HG03342 (cell line): ENCODE measurements around the gene TCF7.

ENCODE experiments used
- ATAC-seq: cut with Tn5 transposase; IDR thresholded peaks from one replicate; pipeline ENCODE4 v1.9.1; 2021; ENCODE audit warnings: mild to moderate bottlenecking, moderate library complexity; ENCODE audit not compliant: unreplicated experiment

TCF7 gene

GRCh38 chr5:134111741-134112647 lies 2.5 kb upstream of the TCF7 start:
- ATAC-seq, result no peak

DNA sequence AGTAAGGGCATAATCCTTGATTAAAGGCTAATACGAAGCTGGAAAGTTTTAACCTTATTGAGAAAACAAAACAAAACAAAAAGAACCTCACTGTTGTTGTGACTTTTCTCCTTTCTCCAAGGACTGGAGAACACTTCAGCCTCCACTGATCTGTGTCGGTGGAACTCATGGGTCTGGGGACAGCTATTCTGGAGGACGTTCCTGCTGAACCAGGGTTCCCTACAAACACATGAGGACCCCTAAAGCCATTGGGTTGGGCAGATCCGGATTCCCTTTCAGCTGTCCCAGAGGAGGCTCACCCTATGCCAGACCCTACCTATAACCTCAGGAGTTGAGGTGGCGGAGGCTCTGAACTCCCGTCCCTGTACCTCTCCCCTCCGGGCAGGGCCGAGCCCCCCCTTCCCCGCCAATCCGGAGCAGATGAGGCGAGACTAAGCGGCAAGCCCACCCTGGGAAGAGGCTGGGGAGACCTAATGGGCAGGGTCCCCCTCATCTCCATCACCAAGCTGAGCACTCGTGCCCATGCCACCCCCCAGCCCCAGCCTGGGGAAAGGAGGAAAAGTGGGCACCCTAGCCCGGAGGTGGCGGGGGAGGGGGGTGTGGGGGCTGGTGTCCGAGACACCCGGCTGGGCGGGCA lies 1.6 kb upstream of the TCF7 start:
- ATAC-seq, result no peak

DNA sequence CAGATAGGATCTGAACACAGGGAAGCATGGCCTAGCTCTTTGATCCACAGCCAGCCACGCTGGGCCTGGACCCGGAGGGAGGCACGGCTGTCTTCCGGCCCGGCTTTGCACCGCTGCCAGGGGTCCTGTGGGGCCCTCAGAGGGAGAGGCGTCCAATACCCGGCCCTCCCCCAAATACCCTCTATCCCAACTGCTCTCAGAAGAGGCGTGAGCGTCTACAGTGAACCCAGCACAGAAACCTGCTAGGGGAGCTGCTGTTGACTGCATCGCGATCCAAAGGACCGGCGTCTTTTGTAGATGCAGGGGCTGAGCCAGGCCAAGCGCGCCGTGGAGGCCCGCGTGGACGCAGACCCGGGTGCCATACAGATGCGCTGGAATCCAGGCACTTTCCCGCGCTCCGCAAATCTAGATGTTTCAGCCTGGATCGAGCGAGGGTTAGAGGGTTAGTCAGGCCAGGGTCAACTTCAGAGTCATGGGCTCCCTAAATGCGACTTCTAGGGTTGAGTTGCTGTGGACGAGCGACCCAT lies 1.1 kb upstream of the TCF7 start:
- no peak for ATAC-seq

- ATAC-seq, result no peak
These were observed 665 bp downstream of the TCF7 start for GRCh38 chr5:134114886-134115805.

DNA sequence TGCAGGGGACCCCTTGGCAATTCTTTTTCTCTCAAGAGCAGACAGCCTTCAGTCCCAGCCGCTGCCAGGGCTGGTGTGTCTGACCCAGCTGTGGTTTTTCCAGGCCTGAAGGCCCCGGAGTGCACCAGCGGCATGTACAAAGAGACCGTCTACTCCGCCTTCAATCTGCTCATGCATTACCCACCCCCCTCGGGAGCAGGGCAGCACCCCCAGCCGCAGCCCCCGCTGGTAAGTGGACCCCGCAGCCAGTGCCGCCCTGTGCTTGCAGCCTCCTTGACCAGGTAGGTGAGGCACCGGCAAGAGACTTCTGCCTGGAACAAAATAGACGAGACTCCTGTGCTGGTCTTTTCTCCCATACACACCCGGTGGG lies 1.3 kb downstream of the TCF7 start:
- no peak for ATAC-seq

DNA sequence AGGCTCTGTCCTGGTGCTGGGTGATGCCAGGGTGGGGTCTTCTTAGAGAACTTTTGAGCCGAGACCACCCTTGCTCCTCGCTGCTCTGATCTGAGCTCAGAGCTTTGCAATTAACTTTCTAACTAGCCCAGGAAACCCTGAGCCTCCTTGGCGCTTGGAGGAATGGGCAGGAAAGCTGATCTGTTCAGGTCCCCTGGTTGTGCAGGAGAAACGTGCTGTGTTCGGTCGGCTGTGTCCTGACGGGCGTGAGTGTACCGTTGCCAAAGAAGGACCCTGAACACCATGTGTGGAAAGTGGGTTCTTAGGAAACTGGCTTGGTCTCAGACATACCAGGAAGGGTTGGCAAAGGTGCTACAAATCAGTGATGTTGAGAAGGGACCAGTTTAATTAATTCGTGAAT lies 1.8 kb downstream of the TCF7 start:
- no peak for ATAC-seq

DNA sequence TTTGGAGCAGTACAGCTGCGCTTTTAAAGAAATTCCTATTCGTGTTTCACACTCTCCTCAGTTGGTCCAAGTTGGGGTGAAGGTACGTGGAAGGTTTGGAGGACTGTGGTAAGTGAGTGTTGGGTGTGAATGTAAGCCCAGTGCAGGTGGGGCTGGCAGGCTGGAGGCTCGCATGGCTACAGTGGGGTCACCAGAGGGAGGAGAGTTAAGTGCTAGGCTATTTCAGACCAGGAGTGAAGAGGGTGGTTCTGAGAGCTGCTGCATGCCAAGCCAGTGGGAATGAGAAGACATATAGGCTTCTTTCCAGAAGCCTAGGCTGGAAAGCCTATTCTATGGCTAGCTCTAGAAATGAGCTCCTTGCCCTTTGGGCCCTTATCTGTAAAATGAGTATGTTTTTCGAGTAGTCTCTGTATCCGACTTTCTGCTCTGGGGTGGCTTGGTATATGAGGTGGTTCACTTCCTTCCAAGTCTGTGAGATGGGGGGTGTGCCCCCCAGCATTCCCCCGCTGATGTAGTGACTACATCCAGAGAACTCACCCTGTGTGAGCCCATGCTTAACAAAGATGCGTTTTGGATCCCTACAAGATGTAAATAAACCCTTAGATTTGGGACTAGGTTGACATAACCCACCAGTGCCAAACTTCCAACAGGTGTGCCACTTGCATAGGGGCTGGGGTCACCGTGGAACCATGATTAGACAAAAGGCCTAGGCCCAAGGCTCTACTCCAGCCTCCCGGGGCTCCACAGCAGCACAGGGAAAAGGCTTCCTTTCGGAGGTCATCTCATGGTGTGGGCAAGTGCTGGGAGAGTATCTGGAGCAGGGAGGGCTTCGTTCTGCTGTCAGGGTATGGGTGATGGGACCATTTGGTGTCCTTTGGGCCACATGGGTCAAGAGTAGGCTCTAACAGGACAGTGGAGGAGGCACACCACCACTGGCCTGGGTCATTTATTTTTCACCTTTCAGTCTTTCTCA lies 2.6 kb downstream of the TCF7 start:
- no peak for ATAC-seq

DNA sequence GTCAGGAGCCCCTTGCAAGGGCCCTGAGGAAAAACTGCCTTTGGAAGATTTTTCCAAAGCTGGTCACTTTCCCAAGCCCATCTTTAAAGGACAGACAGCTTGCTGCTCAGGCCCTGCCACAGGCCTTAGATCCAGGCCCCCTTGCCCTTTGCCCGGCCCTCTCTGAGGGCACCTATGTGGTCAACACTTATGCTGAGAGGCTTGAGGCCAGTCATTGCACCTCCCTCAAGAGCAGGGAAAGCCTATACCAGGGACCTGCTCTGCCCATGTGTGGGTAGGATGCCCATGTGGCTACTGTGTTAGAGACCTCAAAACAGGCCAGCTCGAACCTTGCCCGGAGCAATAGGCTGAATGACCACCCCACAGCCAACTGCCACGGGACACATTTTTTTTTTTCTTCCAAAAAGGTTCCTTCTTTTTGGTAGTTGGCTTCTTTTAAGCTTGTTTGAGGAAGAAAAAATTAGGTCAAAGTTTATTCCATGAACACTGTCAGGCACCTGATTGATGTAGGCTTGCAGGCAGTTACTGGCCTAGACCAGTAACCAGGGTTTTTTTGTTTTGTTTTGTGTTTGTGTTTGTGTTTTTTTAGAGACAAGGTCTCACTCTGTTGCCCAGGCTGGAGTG lies 3.8 kb downstream of the TCF7 start:
- no peak for ATAC-seq

GRCh38 chr5:134119720-134120119 lies 5.2 kb downstream of the TCF7 start:
- ATAC-seq, result no peak

DNA sequence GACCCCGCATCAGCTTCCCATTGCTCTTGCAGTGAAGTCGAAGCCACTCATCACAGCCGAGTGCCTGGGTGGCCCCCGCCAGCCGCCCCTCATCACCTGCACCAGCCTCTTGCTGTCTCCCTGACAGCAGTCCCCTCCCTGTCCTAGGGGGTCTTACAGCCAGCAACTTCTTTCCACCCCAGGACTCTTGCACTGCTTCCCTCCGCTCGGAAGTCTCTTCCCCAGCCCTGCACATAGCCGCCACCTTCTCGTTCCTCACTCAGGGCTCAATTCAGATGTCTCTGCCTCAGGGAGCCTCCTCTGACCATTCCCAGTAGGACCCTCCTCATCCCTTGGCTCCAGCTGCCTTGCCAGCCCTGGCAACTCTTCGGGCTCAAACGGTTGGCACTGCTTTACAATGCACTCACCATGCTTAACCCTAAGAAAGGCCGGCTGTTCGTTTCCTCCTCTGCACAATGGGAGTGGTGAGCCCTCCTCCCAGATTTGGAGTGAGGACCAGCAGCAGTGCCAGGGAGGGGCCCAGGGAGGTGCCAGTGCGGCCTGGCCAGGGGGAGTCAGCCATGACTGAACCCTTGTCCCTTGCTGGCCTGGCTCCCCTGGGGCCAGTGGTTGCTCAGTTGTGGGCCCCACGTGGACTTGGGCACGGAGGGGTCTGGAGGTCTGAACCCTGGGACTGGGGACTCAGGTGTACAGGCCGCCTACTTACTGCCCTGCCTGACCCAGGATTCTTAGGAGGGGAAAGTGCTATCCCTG lies 6.1 kb downstream of the TCF7 start:
- ATAC-seq, result no peak

GRCh38 chr5:134122530-134122929 lies 8.0 kb downstream of the TCF7 start:
- no peak for ATAC-seq

GRCh38 chr5:134123360-134123759 lies 8.9 kb downstream of the TCF7 start:
- no peak for ATAC-seq

- no peak for ATAC-seq
These were observed 10.0 kb downstream of the TCF7 start for GRCh38 chr5:134124289-134125038.

- no peak for ATAC-seq
These were observed 10.8 kb downstream of the TCF7 start for GRCh38 chr5:134125039-134126015.

GRCh38 chr5:134127376-134127861 lies 12.9 kb downstream of the TCF7 start:
- peak; percentile 76 for ATAC-seq

GRCh38 chr5:134127988-134128647 lies 13.6 kb downstream of the TCF7 start:
- ATAC-seq, result no peak
